Renal cortex interstitium (tissue), 11 donors: ENCODE data around the gene PDE9A. TPM values are rescaled to one million over a fixed set of nuclear protein-coding genes. Genes with fewer than 3 reads are reported as not detected.
"Not testable (repeated sequence)": the region's sequence is repeated elsewhere in the genome, so short reads cannot be mapped to it uniquely, and the experiment has no call there.

ENCODE experiments used
- DNase-seq, 11 donors: peaks; one replicate each; pipeline ENCODE4 v3.0.0-alpha.2; 2013; ENCODE audit warnings: low read depth in 9 of 11, low spot score in 4 of 11; ENCODE audit errors: extremely low read depth in 1 of 11
- polyA plus RNA-seq, 3 donors: library from polyadenylated mRNA; unstranded; fragments of 120-200 nt; gene quantifications; one replicate each; pipeline ENCODE4 v1.2.1, GENCODE V29; 2013; ENCODE audit not compliant: insufficient read length in 3 of 3

PDE9A gene
- polyA plus RNA-seq, 3 donors = 37.5 to 54.3 (median 43.1) TPM

DNA sequence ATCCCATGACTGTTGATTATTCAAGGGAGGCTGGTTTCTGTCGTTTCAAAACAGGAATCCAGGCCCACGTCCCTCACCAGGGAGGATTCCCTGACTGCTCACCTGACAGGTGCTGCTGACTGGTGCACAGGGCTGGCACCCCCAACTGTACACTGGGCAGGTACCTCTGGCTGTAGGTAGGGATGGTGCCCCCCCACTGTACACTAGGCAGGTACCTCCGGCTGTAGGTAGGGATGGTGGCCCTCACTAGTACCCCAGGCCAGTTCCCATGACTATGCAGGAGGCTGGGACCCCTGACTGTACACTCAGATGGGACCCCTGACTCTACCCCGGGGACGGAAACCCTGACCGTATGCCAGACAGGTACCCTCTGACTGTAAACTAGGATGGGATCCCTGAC lies 33.6 kb upstream of the PDE9A start:
- no peak for DNase-seq

DNA sequence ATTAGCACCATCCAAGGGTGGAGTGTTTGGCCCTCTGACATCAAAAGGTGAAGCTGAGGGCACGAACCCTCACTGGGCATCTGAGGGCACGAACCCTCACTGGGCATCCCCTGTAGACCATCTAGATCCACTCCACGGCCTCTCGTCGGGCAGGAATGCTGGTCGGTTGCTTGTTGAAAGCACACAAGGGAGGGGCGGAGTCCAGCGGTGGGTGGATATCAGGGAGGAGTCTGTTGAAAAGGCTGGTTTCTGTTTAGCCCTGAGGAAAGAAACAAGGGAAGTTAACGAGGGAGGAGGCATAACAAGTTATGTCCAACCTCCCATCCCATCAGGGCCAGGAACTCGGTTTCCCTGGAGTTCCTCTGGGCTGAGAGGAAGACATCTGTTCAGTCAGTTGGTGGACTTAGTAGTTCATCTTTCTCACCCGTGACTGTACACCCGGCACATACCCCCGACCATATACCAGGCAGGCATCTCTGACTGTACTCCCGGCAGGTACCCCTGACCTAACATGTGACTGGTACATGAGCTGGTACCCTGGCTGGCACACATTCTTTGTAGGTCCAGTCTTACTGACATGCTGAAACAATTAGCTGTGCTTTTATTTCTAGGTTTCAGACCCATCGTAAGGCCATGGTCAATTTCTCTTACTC lies 32.1 kb upstream of the PDE9A start:
- peak in 1 of 11 donors; percentile 30 for DNase-seq

DNA sequence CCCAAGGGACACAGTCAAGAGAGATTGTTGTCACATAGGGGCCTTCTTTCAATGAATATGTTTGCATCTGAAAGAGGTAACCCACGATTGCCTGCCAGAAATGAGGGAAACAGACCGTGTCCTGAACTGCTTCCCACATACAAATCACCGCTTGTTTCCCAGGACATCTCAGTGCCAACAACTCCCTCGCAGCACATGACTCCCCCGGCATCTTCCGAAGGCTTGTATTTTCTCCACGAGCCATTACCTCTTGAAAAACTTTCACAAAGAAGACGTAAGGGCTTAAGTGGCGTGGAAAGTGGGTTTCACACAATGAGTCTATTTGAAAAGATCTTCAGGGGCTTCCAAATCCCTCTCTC lies 31.6 kb upstream of the PDE9A start:
- peak in 9 of 11 donors; percentile 60 to 87 (median 71) for DNase-seq

DNA sequence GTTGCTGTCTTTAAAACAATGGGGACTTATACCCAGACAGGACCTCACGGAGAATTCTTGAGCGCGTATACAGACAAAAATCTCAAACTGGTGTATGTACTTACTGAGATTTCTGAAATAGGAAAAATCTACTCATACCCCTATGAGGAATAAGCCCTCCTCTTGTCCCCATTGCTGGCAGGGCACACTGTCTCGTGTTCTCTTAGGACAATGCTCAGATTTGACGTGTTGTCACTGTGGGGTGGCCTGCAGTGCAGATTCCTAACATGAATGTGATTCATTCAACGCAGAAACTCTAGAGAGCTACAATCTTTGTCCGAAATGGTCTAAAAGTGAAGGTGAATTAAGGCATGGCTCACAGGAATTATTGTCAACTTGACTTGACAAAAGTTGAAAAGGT lies 31.1 kb upstream of the PDE9A start:
- no peak for DNase-seq

DNA sequence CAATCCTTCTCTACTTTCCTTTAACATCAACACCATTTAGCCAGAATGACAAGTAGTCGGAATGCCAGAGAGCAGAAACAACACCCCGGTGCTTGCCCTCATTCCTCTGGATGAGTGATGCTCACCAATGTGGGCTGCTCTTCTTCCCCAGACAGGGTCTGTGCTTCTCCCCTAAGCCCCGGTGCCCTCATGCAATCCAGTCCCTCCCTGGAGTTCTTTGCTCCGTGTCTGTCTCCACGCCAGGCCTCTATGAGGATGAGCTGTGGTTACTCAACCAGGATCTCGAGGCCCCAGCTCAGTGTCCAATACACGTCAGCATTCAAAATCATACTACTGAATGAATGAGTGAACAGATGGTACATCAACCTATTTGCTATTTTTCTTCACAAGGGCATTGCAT lies 29.7 kb upstream of the PDE9A start:
- DNase-seq = no peak

DNA sequence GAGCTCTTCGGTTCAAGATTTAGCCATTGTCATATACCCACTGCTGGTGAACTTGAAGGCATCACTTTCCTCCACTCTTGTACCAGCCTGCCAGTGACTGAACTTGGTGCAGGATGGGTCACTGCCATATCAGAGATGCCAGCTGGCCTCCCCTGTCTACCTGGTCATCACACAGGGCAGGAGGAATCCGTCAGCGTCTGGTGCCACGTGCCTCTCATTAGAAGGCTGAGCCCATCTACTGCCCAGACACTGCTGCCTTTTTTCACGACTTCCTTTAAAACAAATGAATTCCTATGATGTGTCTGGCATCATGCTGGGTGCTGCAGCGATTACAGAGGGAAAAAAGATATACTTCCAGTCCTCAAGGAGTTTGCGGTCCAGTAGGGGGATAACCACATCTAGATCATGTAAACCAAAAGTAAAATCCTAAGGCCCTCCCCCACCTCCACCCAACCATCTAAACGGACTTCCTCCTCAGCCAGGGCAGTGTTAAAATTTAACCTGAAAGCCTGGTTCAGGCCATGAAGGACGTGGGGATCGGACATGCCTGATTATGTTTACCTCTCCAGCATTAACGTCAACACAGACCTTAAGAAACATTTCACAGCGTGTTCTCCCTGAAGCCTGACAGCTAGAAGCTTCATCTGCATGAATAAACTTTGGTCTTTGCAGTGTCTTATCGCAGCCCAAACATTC lies 29.2 kb upstream of the PDE9A start:
- DNase-seq = peak in 1 of 11 donors; percentile 39

DNA sequence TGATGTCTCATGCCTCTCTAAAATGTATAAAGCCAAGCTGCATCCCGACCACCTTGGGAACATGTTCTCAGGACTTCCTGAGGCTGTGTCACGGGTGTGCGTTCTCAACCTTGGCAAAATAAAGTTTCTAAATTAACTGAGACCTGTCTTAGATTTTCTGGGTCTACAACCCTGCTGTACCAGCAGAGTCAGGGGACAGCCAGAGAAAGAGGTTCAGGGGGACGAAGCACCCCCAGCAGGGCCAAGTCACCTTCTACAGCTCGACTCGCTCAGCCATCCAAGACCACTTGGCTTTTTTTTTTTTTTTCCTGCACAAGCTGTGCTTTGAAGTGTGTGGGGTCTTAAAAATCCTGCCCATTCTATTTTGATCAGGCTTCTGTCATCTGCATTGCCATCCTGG lies 28.5 kb upstream of the PDE9A start:
- DNase-seq = no peak

DNA sequence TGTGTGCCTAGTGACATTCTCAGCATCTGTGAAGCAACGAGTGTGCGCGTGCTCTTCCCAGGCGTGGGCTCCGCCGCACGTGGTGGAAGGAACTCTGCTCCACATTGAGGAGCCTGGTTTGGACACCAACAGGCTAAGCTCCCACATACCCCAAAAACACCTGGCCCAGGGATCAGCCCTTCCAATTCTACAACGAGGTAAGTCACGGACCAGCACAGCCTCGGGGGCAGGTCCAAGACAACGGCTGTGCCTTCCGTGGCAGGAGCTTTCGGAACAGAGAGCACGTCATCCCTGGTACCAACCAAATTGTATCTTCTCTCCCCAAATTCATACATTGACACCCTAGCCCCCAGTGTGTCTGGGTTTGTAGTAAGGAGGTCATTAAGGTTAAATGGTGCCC lies 27.2 kb upstream of the PDE9A start:
- DNase-seq = no peak

DNA sequence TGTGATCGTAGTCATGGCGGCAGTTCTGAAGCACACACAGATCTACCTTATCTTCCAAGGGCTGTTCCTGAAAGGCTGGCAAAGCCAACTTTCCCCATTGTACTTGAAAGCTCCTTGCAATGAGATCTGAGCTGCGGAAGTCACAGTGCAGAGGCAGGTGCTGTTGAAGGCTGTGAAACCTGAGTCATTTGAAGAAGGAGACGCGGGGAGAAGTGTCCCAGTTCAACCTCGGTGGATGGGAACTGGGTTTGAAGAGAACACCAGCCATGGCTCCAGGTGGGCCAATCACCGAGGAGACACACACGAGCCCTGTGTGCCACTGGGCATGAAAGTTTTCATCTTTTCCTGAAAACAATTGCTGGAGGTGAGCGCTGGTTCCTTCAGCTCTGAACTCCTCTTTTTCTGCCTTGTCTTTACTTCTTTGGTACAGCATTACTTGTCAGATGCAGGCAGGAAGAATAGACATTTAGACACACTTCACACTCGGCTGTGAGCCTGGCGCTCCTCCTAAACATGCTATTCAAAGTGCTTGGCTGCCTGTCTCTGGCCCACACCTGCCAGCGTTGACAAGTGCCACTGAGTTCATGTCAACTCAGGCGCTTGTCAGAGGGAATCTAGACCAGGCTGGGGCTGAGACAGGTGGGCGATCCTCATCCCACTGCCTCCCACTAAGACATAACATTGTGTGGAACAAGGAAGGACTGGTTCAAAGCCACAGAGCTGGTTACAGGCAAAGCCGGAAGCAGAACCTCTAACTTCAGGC lies 25.7 kb upstream of the PDE9A start:
- DNase-seq = no peak

DNA sequence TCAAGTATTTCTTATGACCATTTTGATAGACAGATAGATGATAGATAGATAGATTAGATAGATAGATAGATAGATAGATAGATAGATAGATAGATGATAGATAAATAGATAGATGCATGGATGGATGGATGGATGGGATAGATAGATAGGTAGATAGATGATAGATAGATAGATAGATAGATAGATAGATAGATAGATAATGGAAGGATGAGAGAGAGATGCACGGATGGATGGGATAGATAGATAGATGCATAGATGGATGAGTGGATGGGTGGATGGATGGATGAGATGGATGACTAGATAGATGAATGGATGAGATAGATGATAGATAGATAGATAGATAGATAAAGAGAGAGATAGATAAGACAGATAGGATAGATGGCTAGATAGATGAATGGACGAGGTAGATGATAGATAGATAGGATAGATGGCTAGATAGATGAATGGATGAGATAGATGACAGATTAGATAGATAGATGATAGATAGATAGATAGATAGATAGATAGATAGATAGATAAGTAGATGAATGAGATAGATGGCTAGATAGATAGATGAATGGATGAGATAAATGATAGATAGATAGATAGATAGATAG lies 24.9 kb upstream of the PDE9A start:
- DNase-seq = not testable (repeated sequence)

DNA sequence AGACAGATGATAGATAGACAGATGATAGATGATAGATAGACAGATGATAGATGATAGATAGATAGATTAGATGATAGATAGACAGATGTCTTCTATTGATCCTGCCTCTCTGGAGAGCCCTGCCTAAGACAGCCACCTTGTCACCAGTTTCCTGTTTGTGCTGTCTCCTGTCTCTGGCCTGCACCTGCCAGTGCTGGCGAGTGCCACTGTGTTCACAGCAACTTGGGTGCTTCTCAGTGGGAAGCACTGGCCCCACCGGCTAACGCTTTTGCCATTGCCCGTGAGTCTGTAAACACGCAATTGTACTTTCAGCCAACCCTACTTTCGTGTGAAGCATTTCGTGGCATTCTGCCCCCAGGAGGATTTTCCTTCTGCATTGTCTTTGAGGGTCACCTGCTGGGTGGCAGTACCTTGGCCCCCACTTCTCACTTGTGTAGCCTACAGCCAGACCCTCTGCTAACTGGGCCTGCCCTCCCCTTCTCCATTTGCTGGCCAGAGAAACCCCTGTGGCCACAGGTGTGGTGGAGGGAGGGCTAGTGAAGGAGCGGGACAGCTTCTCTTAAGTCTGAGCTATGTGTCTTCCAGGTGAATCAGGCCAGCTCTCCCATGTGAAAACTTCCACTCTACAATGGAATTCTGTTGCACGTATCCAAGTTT lies 23.4 kb upstream of the PDE9A start:
- DNase-seq = no peak

DNA sequence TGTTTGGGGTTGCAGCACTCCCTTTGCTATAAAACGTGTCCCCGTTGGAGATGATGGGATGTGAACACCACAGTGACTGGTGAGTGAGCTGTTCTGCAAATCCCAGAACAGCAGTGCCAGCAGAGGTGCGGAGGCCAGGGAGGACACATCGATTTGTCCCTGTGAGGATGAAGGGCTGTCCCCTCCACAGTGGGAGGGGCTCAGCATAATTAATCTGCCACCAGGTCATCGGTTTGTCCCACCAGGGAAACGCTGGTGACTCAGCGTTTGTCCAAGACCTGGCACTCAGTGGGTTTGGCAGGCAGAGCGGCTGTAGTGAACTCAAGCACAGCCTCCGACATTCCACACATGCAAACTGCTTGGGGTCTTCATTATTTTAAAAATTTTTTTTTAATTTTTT lies 22.8 kb upstream of the PDE9A start:
- DNase-seq = no peak

DNA sequence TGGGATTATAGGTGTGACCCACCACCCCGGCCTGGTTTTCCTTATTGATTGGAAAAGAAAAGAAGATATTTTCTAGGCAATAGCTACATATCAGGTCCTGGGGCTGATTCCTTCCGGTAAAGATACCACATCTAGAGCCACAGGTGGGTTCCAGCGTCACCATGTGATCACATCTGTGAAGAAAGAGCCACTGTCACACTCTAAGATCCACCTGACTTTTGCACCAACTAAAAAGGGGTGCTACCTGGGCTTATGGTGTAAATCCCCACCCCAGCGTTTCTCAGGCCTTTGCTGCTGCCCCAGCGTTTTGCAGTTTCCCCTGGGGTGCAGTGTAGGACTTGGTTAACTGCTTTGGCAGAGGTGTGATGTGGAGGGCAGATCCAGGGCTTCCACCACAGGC lies 22.3 kb upstream of the PDE9A start:
- no peak for DNase-seq

DNA sequence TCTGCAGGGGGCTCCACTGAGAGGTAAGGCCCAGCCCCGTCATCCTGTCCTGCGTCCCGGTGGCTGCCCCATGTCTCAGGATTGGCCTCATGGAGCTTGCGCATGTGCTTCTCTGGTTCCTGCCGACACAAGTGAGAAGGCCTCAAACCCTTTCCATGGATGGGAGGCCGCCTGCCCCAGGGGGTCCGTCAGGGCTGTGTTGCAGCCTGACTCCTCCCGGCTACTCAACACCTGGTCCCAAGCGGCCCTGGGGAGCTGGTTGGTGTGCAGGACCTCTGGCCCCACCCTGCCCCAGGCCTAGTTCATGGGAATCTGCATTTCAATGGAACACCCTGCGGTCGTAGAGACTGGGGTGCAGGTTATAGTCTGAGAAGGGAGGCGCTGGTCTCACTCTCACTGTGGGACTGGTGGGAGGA lies 21.1 kb upstream of the PDE9A start:
- DNase-seq = no peak

DNA sequence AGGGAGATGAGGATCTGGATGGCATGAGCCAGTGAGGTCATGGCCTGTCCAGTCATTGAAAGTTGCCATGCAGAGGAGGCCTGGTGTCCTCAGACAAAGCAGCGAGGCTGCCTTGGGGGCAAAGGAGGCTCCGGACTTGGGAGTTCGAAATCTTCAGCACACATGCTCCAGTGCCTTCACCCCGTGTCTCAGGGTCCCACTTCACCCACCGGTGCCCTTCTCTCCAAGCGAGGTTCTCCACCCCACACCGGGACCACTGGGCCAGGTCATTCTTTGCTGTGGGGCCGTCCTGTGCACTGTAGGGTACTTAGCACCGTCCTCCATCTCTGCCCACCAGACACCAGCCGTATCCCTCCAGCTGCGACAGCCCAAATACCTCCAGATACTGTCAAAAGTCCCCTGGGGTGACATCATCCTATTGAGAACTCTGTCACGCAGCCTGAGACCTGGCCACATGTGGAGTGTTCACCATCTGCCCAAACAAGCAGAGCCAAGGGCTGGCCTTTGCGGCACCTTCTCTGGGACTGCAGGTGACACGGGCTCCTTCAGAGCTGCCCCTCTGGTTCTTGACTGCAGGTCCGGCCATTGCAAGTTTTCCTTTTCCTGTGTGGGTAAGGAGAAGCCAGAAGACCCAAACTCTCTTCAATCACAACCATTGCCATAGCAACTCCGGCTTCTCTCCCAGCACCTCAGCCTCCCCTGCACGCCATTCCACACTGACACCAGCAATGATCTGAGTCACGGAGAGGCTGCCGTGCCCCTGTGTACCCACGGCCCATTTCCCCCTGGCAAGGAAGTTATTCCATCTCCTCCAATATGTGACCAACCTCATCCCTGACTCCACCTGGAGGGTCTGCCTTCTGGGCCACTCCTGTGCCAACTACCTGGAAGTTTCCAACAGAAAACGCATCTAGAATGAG lies 20.4 kb upstream of the PDE9A start:
- DNase-seq = no peak

DNA sequence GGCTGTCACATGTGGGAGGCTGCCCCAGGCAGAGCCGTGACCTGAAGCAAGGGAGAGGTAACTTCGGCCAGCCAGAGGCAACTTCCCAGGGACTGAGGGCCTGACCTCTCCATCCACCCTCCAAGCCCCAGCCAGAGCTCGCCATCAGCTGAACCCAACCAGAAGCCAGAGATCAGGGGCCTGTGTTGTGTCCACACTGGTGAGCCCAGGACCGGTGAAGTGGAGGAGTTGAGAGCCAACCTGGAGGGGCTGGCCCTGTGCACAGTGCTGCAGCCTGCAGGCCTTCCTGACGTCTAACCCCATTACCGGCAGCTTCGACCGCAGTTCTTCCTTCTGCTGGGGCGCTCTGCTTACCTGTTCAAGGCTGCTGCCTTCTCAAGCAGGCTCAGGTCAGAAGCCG lies 19.6 kb upstream of the PDE9A start:
- no peak for DNase-seq

DNA sequence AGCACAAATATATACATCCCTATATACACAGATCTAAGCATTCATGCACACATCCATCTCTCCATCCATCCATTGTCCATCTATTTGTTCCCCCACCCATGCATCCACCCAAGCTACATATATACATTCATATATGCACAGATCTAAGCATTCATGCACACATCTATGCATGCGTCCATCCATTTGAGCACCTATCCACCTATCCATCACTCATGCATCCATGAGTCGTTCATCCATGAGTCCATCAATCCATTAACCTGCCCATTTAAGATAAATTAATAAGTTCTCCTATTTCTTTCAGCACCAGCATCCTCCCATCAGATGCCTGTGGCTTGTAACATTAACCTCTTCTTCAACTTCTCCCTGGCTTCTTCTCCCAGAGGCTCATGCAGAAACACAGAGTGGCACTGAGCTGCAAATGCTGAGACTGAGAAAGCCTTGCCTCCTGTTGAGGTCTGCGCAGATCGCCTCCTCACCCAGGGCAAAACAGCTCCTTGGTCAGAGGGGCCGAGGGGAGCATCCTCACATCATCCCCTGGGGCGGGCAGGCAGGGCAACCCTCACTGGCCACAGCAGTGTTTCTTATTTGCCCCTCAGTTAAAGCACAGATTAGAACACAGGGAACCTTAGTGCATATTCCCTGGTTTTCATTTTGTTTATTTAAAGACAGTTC lies 17.4 kb upstream of the PDE9A start:
- no peak for DNase-seq
